HepG2 (cell line): ENCODE results near the gene CFAP91. TPM values are rescaled to one million over a fixed set of nuclear protein-coding genes. Genes with fewer than 3 reads are reported as not detected.

ENCODE experiments used
- ATAC-seq: fragments of 200-7000 bp; cut with Tn5 transposase; 3 replicates; pipeline ENCODE4 v1.9.1; 2020; ENCODE audit warnings: mild to moderate bottlenecking, moderate library complexity
- BruUV-seq: library from RNA; stranded (reverse); fragments of 400-500 nt; replicated peaks from 2 replicates; lab custom pipeline; 2021; lab: Mats Ljungman, UMichigan
- CTCF ChIA-PET: fragments of 300-600 bp; formaldehyde crosslinking; extraction: SDS; loops from one replicate; lab custom pipeline; 2021; ENCODE audit warnings: low total read pairs, inconsistent platforms, low intra/inter-chr PET ratio; lab: Yijun Ruan, JAX
- POLR2A ChIA-PET: fragments of 350-600 bp; sonication (Branson Sonifier 250); formaldehyde crosslinking; loops from one replicate; lab custom pipeline; 2020; ENCODE audit warnings: antibody characterized with exemption, inconsistent platforms; lab: Yijun Ruan, JAX
- DNase-seq: peaks from one replicate; pipeline ENCODE4 v3.0.0-alpha.2; 2015; ENCODE audit warnings: low spot score
- FAIRE-seq: peaks from 3 replicates; lab custom pipeline; 2011; peaks lifted over from hg19 to GRCh38; lab: Jason Lieb, UNC
- H2AFZ ChIP-seq: one replicate; pipeline ENCODE4 v1.6.1; 2011; ENCODE audit warnings: low read length, inconsistent platforms
- H3K27ac ChIP-seq: fragments of 300-600 bp; 3 replicates; pipeline ENCODE4 v1.8.0; 2011; ENCODE audit warnings: mixed run types, mild to moderate bottlenecking, mixed read lengths, low read length, inconsistent platforms; ENCODE audit not compliant: insufficient read depth; ENCODE audit errors: extremely low read length
- H3K27me3 ChIP-seq, 2 experiments: fragments of 200-600 bp in 1 of 2; 2 replicates in 1 of 2; 3 replicates in 1 of 2; pipeline versions ENCODE4 v1.6.0 to v1.8.0; 2011; ENCODE audit warnings: low read length in 2 of 2, mild to moderate bottlenecking in 2 of 2, moderate library complexity in 2 of 2, inconsistent platforms in 1 of 2; ENCODE audit not compliant: insufficient read depth in 2 of 2, control insufficient read depth in 1 of 2
- H3K36me3 ChIP-seq, 2 experiments: fragments of 200-600 bp in 1 of 2; replicated peaks in 1 of 2; 2 replicates in 1 of 2; 3 replicates in 1 of 2; pipeline versions ENCODE4 v1.5.1 to v1.8.0; 2011; ENCODE audit warnings: low read length in 2 of 2, inconsistent platforms in 1 of 2; ENCODE audit not compliant: insufficient read depth in 2 of 2, control insufficient read depth in 1 of 2
- H3K4me1 ChIP-seq: 2 replicates; pipeline ENCODE4 v1.5.1; 2012; ENCODE audit warnings: low read length, inconsistent platforms; ENCODE audit not compliant: insufficient read depth
- H3K4me2 ChIP-seq: 2 replicates; pipeline ENCODE4 v1.6.0; 2011; ENCODE audit warnings: low read depth, low read length, inconsistent platforms
- H3K4me3 ChIP-seq, 3 experiments: fragments of 200-600 bp in 1 of 3; sonication (generic), shearing (Covaris generic) in 1 of 3; replicated peaks in 1 of 3; 2 replicates each; pipeline ENCODE4 v1.5.1; 2011 to 2016; ENCODE audit warnings: low read length in 3 of 3, inconsistent platforms in 2 of 3, low read depth in 2 of 3, mild to moderate bottlenecking in 2 of 3, control low read depth in 1 of 3, mixed read lengths in 1 of 3; ENCODE audit not compliant: insufficient read depth in 1 of 3
- H3K79me2 ChIP-seq: one replicate; pipeline ENCODE4 v1.6.1; 2011; ENCODE audit warnings: low read length, inconsistent platforms; ENCODE audit not compliant: insufficient read depth
- H3K9ac ChIP-seq: 2 replicates; pipeline ENCODE4 v1.6.0; 2011; ENCODE audit warnings: mild to moderate bottlenecking, low read depth, low read length, inconsistent platforms; ENCODE audit not compliant: insufficient read depth
- H3K9me3 ChIP-seq: 2 replicates; pipeline ENCODE4 v1.5.1; 2012; ENCODE audit warnings: mild to moderate bottlenecking, low read length
- H4K20me1 ChIP-seq: 2 replicates; pipeline ENCODE4 v1.6.0; 2011; ENCODE audit warnings: inconsistent platforms, mild to moderate bottlenecking, low read length, moderate library complexity; ENCODE audit not compliant: insufficient read depth
- CHCHD3 ChIP-seq: sonication (generic); formaldehyde crosslinking; IDR thresholded peaks from 2 replicates; pipeline ENCODE4 v1.8.0; 2022; ENCODE audit warnings: mild to moderate bottlenecking, missing genetic modification reagents, moderate library complexity
- CTCF ChIP-seq: sonication (generic); formaldehyde crosslinking; IDR thresholded peaks from 2 replicates; pipeline ENCODE4 v1.5.0; 2020; ENCODE audit warnings: mild to moderate bottlenecking, missing genetic modification reagents, moderate library complexity
- GMEB2 ChIP-seq: IDR thresholded peaks from 2 replicates; pipeline ENCODE4 v1.6.1; 2016; ENCODE audit warnings: missing biosample characterization, missing genetic modification reagents, low read depth
- KLF12 ChIP-seq: sonication (generic); formaldehyde crosslinking; IDR thresholded peaks from 2 replicates; pipeline ENCODE4 v1.4.0; 2020; ENCODE audit warnings: missing genetic modification reagents, borderline replicate concordance
- LRRFIP1 ChIP-seq: sonication (generic); formaldehyde crosslinking; conservative IDR thresholded peaks from 2 replicates; pipeline ENCODE4 v1.4.0; 2020; ENCODE audit warnings: missing genetic modification reagents
- PAF1 ChIP-seq: IDR thresholded peaks from 2 replicates; pipeline ENCODE4 v1.6.1; 2016; ENCODE audit warnings: missing genetic modification reagents, missing compliant biosample characterization
- RNF219 ChIP-seq: sonication (generic); formaldehyde crosslinking; IDR thresholded peaks from 2 replicates; pipeline ENCODE4 v1.5.0; 2020; ENCODE audit warnings: mild to moderate bottlenecking, missing genetic modification reagents
- ZBTB44 ChIP-seq: sonication (generic); formaldehyde crosslinking; IDR thresholded peaks from 2 replicates; pipeline ENCODE4 v1.4.0; 2020; ENCODE audit warnings: missing genetic modification reagents
- ZNF101 ChIP-seq: sonication (generic); formaldehyde crosslinking; IDR thresholded peaks from 2 replicates; pipeline ENCODE4 v1.4.0; 2020; ENCODE audit warnings: mild to moderate bottlenecking, low read depth, missing genetic modification reagents, borderline replicate concordance
- ZNF331 ChIP-seq: sonication (generic); formaldehyde crosslinking; IDR thresholded peaks from 2 replicates; pipeline ENCODE4 v1.4.0; 2020; ENCODE audit warnings: missing genetic modification reagents
- ZNF691 ChIP-seq: sonication (generic); formaldehyde crosslinking; IDR thresholded peaks from 2 replicates; pipeline ENCODE4 v1.4.0; 2020; ENCODE audit warnings: missing genetic modification reagents, low read depth, mild to moderate bottlenecking, borderline replicate concordance
- ZNF749 ChIP-seq: sonication (generic); formaldehyde crosslinking; IDR thresholded peaks from 2 replicates; pipeline ENCODE4 v1.8.0; 2022; ENCODE audit warnings: mild to moderate bottlenecking, missing genetic modification reagents, moderate library complexity, borderline replicate concordance
- WGBS: methylation state at CpG from one replicate; pipeline ENCODE4 v1.1.6; 2017; ENCODE audit warnings: low lambda C conversion rate; 5-methylcytosine and 5-hydroxymethylcytosine counted together
- in situ Hi-C: cut with HindIII; loops from 2 replicates; pipeline ENCODE4 v1.10.0; 2017; ENCODE audit warnings: low pct_unique_long_range_greater_than_20kb; ENCODE audit not compliant: extremely low pct_ligation_motif_present
- intact Hi-C: fragments of 100-400 bp; cut with micrococcal nuclease; formaldehyde crosslinking; loops from one replicate; pipeline ENCODE4 v1.10.0; 2022; ENCODE audit not compliant: unreplicated experiment
- polyA plus RNA-seq, 8 experiments: library from polyadenylated mRNA; depleted of rRNA in 3 of 8; stranded (reverse) in 7 of 8; unstranded in 1 of 8; fragments of >200 nt; fragmentation: Illumina TruSeq in 4 of 8; extraction: Trizol in 4 of 8; gene quantifications; 2 replicates each; pipeline versions ENCODE4 v1.2.1 to v1.2.3, GENCODE V29; 2011 to 2016; ENCODE audit warnings: low read depth in 4 of 8, missing spikeins in 1 of 8, mixed read lengths in 1 of 8; ENCODE audit not compliant: insufficient read depth in 1 of 8
- total RNA-seq, 5 experiments: library from RNA; depleted of rRNA; stranded (reverse); fragments of >200 nt; fragmentation: Illumina TruSeq; extraction: Trizol; gene quantifications; 2 replicates each; pipeline ENCODE4 v1.2.3, GENCODE V29; 2016; ENCODE audit warnings: low read depth in 1 of 5

CFAP91 gene
- total and polyA plus RNA-seq, 2 of the 13 experiments (the other 11 are each of a cell fraction or from before 2014, with no cell fraction given) = not detected

- no peak for TF ChIP-seq ZBTB44 (CRISPR knock-in tag)
- no peak for TF ChIP-seq RNF219 (CRISPR knock-in tag)
- TF ChIP-seq, all 625 proteins: peak for 4
These were observed 21.5 kb upstream of the CFAP91 start (continued) for GRCh38 chr3:119681279-119681678.

GRCh38 chr3:119683421-119683820, 19.4 kb upstream of the CFAP91 start:
- no peak for ATAC-seq
- Histone ChIP-seq H3K9me3 (no peaks in the 10 kb centered on the region), H2AFZ (no peak overlapping the region), H3K79me2 (no peaks in the 10 kb centered on the region), H3K27me3 (no peaks in the 10 kb centered on the region), H3K4me1 (no peaks in the 10 kb centered on the region), H3K9ac (no peak overlapping the region), H3K27ac (no peak overlapping the region), H3K4me3 (no peak overlapping the region), H4K20me1 (no peaks in the 10 kb centered on the region), H3K36me3 (no peaks in the 10 kb centered on the region), H3K4me2 (no peak overlapping the region)
- intact Hi-C loops (no loop called here), in situ Hi-C loops (loop anchor here (25.0 kb wide), 3 partner anchors 271 to 796 kb away; partner anchors contain the start of gene TEX55)
- 0% methylated on average over 1 of the region's 1 CpG for WGBS
- no peak for FAIRE-seq
- DNase-seq = no peak
- POLR2A ChIA-PET = no interaction called here
- no TSS peak for BruUV-seq
- CTCF ChIA-PET = no interaction called here
- TF ChIP-seq KLF12 (no peak), PAF1 (CRISPR knock-in tag) (no peak), CTCF (CRISPR knock-in tag) (no peak), LRRFIP1 (CRISPR knock-in tag) (no peak), ZNF749 (no peak), ZNF691 (CRISPR knock-in tag) (no peak), ZNF101 (CRISPR knock-in tag) (no peak), CHCHD3 (no peak), GMEB2 (CRISPR knock-in tag) (no peak), ZNF331 (CRISPR knock-in tag) (no peak)
